ENCODE results near the gene BMS1.
"Not testable (repeated sequence)": the region's sequence is repeated elsewhere in the genome, so short reads cannot be mapped to it uniquely, and the experiment has no call there.

The BMS1 gene, protein sequence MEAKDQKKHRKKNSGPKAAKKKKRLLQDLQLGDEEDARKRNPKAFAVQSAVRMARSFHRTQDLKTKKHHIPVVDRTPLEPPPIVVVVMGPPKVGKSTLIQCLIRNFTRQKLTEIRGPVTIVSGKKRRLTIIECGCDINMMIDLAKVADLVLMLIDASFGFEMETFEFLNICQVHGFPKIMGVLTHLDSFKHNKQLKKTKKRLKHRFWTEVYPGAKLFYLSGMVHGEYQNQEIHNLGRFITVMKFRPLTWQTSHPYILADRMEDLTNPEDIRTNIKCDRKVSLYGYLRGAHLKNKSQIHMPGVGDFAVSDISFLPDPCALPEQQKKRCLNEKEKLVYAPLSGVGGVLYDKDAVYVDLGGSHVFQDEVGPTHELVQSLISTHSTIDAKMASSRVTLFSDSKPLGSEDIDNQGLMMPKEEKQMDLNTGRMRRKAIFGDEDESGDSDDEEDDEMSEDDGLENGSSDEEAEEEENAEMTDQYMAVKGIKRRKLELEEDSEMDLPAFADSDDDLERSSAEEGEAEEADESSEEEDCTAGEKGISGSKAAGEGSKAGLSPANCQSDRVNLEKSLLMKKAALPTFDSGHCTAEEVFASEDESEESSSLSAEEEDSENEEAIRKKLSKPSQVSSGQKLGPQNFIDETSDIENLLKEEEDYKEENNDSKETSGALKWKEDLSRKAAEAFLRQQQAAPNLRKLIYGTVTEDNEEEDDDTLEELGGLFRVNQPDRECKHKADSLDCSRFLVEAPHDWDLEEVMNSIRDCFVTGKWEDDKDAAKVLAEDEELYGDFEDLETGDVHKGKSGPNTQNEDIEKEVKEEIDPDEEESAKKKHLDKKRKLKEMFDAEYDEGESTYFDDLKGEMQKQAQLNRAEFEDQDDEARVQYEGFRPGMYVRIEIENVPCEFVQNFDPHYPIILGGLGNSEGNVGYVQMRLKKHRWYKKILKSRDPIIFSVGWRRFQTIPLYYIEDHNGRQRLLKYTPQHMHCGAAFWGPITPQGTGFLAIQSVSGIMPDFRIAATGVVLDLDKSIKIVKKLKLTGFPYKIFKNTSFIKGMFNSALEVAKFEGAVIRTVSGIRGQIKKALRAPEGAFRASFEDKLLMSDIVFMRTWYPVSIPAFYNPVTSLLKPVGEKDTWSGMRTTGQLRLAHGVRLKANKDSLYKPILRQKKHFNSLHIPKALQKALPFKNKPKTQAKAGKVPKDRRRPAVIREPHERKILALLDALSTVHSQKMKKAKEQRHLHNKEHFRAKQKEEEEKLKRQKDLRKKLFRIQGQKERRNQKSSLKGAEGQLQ

DNA sequence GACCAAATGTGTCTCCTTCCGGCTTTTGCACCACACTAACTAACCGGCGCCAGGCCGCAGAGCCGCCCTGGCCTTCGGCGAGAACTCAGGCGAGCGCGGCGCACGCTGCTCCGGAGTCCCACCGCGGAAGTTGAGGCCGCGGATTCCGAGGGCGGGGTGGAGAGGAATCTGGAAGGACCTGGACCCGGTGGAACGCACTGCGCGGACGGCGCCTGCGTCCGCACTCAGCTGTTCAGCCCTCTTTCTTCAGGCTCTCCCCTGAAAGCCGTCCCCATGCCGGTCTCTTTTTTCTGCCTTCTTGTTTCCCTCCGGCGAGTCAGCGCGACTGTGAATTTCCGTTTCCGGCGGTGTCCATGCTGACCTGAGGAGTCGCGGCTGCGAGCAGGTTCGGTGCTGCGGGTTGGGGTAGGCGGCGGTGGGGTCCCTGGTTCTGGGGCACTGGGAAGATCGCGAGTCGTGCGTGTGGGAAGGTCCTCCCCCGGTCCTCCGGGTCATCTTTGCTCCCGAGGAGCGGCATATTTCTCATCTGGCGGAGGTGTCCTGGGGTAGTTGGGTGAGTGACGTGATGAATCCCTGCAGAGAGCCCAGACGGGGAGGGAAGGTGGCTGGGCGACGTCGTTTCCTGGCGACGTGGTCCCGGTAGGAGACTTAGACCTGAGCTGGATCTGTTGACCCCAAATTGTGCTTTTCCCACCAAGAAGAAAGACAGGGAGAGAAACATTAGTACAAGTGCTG lies at the start of gene BMS1:
BMS1 (plus strand) TSS at position 350 of the 735 bp plus-strand sequence. CDS start 1,600 bp downstream, outside the sequence.
- DNase-seq (ENCODE audit: low spot score), result peak; percentile 65

GRCh38 chr10:42734536-42734935 lies 48.1 kb upstream of the BMS1 start:
- no peak for DNase-seq (ENCODE audit: low spot score)

- DNase-seq (ENCODE audit: low spot score), result no peak
Measured at GRCh38 chr10:42738679-42739078, 43.9 kb upstream of the BMS1 start.

DNA sequence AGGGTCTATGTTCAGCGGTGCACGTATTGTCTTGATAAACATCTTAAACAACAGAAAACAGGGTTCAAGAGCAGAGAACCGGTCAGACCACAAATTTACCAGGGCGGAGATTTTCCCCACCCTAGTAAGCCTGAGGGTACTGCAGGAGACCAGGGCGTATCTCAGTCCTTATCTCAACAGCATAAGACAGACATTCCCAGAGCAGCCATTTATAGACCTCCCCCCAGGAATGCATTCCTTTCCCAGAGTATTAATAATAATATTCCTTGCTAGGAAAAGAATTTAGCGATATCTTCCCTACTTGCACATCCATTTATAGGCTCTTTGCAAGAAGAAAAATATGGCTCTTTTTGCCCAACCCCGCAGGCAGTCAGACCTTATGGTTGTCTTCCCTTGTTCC lies 41.1 kb upstream of the BMS1 start:
- DNase-seq (ENCODE audit: low spot score), result not testable (repeated sequence)

- no peak for DNase-seq (ENCODE audit: low spot score)
Measured at GRCh38 chr10:42743697-42744096, 38.9 kb upstream of the BMS1 start.

GRCh38 chr10:42744134-42744701 lies 38.4 kb upstream of the BMS1 start:
- no peak for DNase-seq (ENCODE audit: low spot score)

- no peak for DNase-seq (ENCODE audit: low spot score)
Measured at GRCh38 chr10:42753126-42753506, 29.5 kb upstream of the BMS1 start.

GRCh38 chr10:42753507-42754154 lies 29.0 kb upstream of the BMS1 start:
- no peak for DNase-seq (ENCODE audit: low spot score)

DNA sequence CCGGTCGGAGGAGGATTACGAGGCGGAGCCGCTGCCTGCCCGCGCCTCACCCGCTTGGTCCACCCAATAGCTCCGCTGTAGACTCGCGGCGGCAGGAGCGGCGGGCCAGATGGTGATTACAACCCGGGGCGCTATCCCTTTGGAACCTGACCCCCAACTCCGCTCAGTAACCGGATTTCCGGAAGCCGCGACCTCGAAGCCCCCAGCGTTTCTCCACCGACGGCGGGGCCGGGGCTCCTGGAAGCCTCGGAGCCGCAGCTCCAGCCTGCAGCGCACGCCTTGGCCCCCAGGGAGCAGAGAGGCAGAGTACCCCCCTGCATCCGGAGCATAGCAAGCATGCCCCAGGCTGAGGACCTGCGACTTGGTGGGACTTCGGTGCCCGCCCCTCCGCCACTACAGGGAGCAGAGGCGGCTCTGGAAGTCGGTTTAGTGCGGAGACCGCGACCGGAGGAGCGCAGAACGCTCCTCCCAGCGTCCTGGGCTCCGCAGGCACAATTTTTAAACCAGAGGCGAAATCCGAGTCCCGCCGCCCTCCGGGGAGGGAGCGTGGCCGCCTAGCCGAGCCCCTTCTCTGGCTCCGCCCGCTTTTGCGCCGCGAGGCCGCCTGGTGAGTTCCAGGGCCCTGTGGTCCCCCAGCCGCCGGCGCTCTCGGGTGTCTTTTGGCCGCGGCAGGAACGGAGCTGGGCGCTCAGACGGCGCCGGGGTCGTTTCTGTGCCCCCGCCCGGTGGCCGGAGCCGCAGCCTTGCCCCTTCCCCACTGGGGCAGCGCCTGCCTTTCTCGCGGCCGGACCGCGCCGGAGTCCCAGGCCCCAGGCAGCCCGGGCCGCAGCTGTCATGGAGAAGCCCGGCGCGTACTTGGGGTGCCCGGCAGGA lies 28.2 kb upstream of the BMS1 start:
- no peak for DNase-seq (ENCODE audit: low spot score)

DNA sequence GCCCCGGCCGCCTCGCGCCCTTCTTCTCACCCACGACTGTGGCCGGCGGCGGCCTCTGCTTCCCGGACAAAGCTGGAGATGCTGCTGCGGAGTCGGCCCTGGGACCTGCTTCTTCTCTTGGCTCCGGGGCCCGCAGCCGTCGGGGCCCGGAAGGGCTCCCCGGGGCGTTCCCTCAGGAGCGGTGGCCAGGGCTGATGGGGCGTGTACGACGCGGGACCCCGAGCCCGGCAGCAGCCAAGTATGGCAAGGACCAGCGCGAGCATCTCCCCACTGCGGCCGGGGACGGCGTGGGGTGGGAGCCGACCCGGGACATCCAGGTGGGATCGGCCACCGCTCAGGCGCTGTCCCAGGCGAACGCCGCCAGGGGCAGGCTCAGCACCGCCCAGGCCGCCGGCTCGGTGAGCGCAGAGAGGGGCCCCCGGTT lies 27.6 kb upstream of the BMS1 start:
- DNase-seq (ENCODE audit: low spot score), result no peak

DNA sequence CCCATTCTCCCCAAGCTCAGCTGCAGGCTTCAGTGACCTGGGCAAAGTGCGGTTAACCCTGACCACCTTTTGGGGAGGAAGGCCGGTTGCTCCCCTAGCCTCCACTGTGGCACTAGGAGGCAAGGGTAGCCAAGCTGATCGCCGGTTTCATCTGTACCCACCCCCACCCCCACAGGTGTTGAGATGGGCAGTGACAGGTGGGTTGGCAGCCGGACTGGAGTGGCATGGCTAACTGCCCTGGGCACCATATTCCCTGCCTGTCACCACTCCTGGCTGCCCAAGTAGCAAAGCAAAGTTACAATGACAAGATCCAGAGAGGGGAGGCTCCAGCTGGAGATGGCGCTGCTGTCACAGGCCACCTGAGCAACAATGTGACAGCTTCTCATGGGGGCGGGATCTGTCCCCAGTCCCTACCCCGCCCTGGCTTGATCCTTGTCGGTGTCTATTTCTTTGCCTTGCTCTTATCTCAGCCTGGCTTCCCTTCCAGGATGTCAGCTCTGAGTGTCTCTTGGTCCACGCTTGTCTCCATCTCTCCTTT lies 27.0 kb upstream of the BMS1 start:
- DNase-seq (ENCODE audit: low spot score), result no peak

- no peak for DNase-seq (ENCODE audit: low spot score)
Measured at GRCh38 chr10:42767906-42768305, 14.7 kb upstream of the BMS1 start.

DNA sequence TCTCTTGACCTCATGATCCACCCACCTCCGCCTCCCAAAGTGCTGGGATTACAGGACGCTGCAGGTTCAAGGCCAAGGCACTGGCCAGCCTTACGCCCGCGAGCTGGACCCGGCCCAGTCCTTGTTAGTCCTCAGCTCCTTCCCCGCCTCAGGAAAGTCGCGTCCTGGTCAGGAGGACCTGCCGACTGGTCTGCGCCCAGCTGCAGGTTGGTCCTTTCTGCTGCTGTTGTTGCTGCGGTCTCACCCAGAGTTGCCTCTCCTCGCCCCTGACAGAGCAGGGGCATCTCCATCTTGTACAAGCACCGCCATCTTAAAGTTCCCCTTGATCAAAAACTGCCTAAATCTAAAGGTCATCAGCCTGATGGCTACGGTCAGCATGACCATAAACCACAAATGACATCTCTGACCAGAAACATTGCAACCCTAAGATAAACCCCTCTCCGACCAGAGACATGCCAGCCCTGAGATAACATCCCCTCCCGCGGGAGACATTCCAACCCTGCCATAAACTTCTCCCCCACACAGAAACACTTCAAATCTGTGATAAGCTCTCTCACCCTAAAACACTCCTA lies 13.9 kb upstream of the BMS1 start:
- DNase-seq (ENCODE audit: low spot score), result no peak

DNA sequence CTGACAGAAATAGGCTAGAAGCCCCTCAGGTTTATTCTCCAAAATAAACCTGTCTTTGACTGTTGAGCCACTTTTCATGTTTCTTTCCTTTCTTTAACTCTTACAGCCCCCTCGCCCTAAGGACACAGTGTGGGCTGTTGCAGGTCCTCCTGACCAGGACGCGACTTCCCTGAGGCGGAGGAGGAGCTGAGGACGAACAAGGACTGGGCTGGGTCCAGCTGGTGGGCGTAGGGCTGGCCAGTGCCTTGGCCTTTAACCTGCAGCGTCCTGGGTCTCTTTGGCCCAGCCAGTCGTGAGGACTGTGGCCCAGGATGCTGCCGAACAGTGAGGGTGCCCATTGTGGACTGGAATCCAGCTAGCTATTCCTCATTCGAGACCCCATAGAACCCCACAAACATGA lies 13.4 kb upstream of the BMS1 start:
- no peak for DNase-seq (ENCODE audit: low spot score)

DNA sequence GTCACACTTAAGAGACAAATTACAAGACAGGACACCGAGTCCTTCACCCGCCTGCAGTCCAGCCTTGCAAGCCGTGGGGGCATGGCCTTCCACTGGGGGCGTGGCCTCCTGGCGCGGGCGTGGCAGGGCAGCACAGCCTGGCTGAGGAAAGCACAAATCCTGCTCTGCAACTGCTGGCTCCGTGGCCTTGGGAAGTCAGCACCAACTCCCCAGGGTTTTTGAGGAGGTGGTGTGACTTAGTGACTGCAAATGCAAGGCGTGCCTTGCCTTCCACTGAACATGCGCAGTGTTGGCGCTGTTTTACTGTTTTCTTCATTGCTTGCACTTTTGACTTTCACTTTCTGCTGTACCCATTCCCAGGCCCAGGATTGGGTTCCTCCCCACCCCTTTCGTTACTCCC lies 12.9 kb upstream of the BMS1 start:
- no peak for DNase-seq (ENCODE audit: low spot score)

- DNase-seq (ENCODE audit: low spot score), result no peak
Measured at GRCh38 chr10:42776681-42777080, 5.9 kb upstream of the BMS1 start.

GRCh38 chr10:42780456-42780855 lies 2.1 kb upstream of the BMS1 start:
- no peak for DNase-seq (ENCODE audit: low spot score)

DNA sequence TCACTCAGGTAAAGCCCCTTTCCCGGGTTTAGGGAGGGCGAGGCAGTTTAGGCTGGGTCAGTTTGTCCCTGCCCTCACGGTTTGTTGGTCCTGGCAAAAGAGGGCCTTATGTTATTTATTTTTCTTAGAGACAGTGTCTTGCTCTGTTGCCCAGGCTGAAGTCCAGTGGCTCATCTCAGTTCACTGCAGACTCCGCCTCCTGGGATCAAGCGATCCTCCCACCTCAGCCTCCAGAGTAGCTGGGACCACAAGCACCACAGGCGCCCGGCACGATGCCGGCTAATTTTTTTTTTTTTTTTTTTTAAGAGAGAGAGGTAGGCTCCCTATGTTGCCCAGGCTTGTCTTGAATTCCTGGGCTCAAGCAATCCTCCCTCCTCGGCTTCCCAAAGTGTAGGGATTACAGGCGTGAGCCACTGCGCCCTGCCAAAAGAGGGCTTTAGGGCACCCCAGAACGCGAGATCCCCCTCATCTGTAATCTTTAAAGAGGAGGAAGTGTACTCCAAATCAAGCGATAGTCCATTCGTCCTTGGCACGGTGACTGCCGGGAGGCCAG lies 626 bp upstream of the BMS1 start:
- no peak for DNase-seq (ENCODE audit: low spot score)

GRCh38 chr10:42783181-42783549 lies 570 bp downstream of the BMS1 start:
- no peak for DNase-seq (ENCODE audit: low spot score)
